ENCODE data around the gene KLF3.

KLF3 gene

DNA sequence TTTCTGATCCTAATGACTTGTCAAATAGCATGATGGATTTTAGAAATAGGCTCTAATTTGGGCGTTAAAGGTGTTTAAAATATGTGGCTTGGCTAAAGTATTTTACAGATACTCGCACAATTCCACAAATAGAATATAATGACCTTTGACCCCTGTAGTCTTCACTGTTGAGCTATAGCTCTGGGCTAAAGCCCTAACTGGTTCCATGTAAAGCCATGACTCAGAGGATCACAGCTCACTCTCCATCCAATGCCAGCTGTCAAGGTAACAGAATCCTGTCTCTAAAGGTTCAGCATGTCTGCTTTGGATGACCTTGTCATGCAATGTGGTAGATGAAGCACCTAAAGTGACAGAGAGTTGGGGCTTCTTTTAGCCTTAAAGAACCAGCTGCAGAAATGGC is 76.3 kb downstream of the KLF3 start:
- no peak for DNase-seq (ENCODE audit: low read depth in 2 of 2)

DNA sequence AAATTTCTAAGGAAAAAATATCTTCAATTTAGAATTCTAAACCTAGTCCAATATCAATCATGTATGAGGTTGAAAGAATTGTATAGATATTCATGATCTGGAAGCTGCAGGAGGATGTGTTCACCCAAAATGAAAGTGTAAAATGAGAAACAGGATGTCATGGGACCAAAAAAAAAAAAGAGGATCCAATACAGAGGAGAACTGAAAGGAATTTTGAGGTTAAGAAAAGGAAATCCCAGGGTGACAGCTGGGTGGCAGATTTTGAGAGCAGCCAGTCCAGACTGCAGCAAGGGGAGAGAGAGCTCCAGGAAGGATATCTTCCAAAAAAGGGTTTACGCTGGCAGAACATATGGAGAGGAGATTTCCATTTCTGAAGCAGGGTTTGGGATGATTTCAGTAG is 79.9 kb downstream of the KLF3 start:
- no peak for DNase-seq (ENCODE audit: low read depth in 2 of 2)

DNA sequence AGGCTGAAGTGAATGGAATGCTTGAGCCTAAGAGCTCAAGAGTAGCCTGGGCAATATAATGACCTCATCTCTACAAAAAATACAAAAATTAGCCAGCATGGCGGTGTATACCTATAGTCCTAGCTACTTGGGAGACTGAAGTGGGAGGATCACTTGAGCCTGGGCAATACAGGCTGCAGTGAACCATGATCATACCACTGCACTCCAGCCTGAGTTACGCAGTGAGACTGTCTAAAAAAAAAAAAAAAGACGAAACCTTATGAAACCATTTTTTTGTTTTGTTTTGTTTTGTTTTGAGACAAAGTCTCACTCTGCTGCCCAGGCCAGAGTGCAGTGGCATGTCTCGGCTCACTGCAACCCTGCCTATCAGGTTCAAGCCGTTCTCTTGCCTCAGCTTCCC is 81.9 kb downstream of the KLF3 start:
- DNase-seq (ENCODE audit: low read depth in 2 of 2), result no peak

DNA sequence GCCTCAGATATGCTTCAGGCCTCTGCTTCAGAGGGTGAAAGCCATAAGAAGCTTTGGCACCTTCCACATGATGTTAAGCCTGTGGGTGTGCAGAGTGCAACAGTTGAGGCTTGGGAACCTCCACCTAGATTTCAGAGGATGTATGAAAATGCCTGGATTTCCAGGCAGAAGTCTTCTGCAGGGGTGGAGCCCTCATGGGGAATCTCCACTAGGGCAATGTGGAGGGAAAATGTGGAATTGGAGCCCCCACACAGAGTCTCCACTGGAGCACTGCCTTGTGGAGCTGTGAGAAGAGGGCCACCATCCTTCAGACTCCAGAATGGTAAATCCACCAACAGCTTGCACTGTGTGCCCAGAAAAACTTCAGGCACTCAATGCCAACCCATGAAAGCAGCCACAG is 83.6 kb downstream of the KLF3 start:
- DNase-seq (ENCODE audit: low read depth in 2 of 2), result no peak

DNA sequence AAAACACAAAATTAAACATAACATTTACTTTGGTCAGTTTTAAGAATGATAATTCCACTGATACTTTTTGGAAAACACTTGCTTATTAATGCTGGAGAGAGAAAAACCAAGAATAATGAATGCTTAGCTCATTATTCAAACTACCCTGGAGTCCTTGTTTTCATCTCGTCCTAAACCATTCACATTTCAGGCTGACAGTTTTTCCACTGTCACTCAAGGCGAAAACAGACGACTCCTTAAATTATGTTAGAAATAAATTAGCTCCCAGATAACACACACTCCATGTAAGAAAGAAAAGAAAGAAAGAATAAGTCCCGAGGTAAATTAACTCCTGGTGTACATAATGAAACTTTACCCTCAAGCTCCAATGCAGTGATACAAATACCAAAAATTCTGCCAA is 85.3 kb downstream of the KLF3 start:
- no peak for DNase-seq (ENCODE audit: low read depth in 2 of 2)
